Measurements from ENCODE around the gene SETD4. TPM values are rescaled to one million over a fixed set of nuclear protein-coding genes. Genes with fewer than 3 reads are reported as not detected.
A peak's percentile ranks its signal among the peaks of the same experiment; 100 is the strongest.

The SETD4 gene
- total RNA-seq, 1 experiment from 2014 or later: 22.6 TPM

GRCh38 chr21:36029309-36029708, 31.0 kb downstream of the SETD4 start:
- H3K36me3 Mint-ChIP-seq (ENCODE audit: insufficient read depth, unreplicated experiment): peaks cover 9% of the 10 kb centered on the region
- no peak for DNase-seq (ENCODE audit: unreplicated experiment)
- intact Hi-C loops (cut with micrococcal nuclease): loop anchor here (5.0 kb wide), 1 partner anchor 1137 kb away; no protein-coding TSS in a partner anchor
- TF ChIP-seq CTCF (IDR thresholded peaks at IDR 0.05; ENCODE audit: unreplicated experiment): no peak
- ChIA-PET POLR2A (no interaction called here), CTCF (interaction anchor here (0.7 to 2.5 kb wide), 8 partner anchors 15 to 1401 kb away, joined by 3 to 14 read pairs (median 3); no protein-coding TSS in a partner anchor)
- H3K4me1 Mint-ChIP-seq (ENCODE audit: insufficient read depth, unreplicated experiment): peaks cover 7% of the 10 kb centered on the region
- no peaks in the 10 kb centered on the region for H3K9me3 Mint-ChIP-seq (ENCODE audit: unreplicated experiment)
- no peaks in the 10 kb centered on the region for H3K27me3 Mint-ChIP-seq (ENCODE audit: insufficient read depth, unreplicated experiment)
- no TSS peak for BruUV-seq (replicated peaks)
- no peak overlapping the region for H3K27ac Mint-ChIP-seq (ENCODE audit: low read depth, unreplicated experiment)
- no peak overlapping the region for H3K4me3 Mint-ChIP-seq (ENCODE audit: unreplicated experiment)

GRCh38 chr21:36028127-36029069, 31.9 kb downstream of the SETD4 start:
- ChIA-PET CTCF (interaction anchor here (0.5 to 2.5 kb wide), 31 partner anchors 8 to 1400 kb away, joined by 3 to 14 read pairs (median 3); no protein-coding TSS in a partner anchor), POLR2A (interaction anchor here (1.2 kb wide), 1 partner anchor 10 kb away, joined by 3 read pairs; no protein-coding TSS in a partner anchor)
- peak; percentile 70 for DNase-seq (ENCODE audit: unreplicated experiment)
- peak; percentile 93 for TF ChIP-seq CTCF (IDR thresholded peaks at IDR 0.05; ENCODE audit: unreplicated experiment)
- H3K4me3 Mint-ChIP-seq (ENCODE audit: unreplicated experiment): no peak overlapping the region
- H3K27me3 Mint-ChIP-seq (ENCODE audit: insufficient read depth, unreplicated experiment): no peaks in the 10 kb centered on the region
- H3K27ac Mint-ChIP-seq (ENCODE audit: low read depth, unreplicated experiment): no peak overlapping the region
- peaks cover 7% of the 10 kb centered on the region for H3K4me1 Mint-ChIP-seq (ENCODE audit: insufficient read depth, unreplicated experiment)
- intact Hi-C loops (cut with micrococcal nuclease): loop anchor here (1.0 to 5.0 kb wide), 6 partner anchors 84 to 1335 kb away; no protein-coding TSS in a partner anchor
- no peaks in the 10 kb centered on the region for H3K9me3 Mint-ChIP-seq (ENCODE audit: unreplicated experiment)
- peaks cover 2% of the 10 kb centered on the region for H3K36me3 Mint-ChIP-seq (ENCODE audit: insufficient read depth, unreplicated experiment)
- BruUV-seq (replicated peaks): no TSS peak

- DNase-seq (ENCODE audit: unreplicated experiment): no peak
- intact Hi-C loops (cut with micrococcal nuclease): loop anchor here (5.0 kb wide), 1 partner anchor 1135 kb away; no protein-coding TSS in a partner anchor
- POLR2A ChIA-PET: no interaction called here
- CTCF ChIA-PET: interaction anchor here (0.6 to 2.0 kb wide), 21 partner anchors 9 to 1726 kb away, joined by 3 to 14 read pairs (median 4); no protein-coding TSS in a partner anchor
- H3K36me3 Mint-ChIP-seq (ENCODE audit: insufficient read depth, unreplicated experiment): no peaks in the 10 kb centered on the region
- no peak overlapping the region for H3K4me3 Mint-ChIP-seq (ENCODE audit: unreplicated experiment)
- H3K4me1 Mint-ChIP-seq (ENCODE audit: insufficient read depth, unreplicated experiment): peaks cover 7% of the 10 kb centered on the region
- H3K9me3 Mint-ChIP-seq (ENCODE audit: unreplicated experiment): no peaks in the 10 kb centered on the region
- H3K27me3 Mint-ChIP-seq (ENCODE audit: insufficient read depth, unreplicated experiment): no peaks in the 10 kb centered on the region
- no peak for TF ChIP-seq CTCF (IDR thresholded peaks at IDR 0.05; ENCODE audit: unreplicated experiment)
- no TSS peak for BruUV-seq (replicated peaks)
- no peak overlapping the region for H3K27ac Mint-ChIP-seq (ENCODE audit: low read depth, unreplicated experiment)
These were observed 33.0 kb downstream of the SETD4 start for GRCh38 chr21:36027347-36027746.

- Mint-ChIP-seq H3K4me1 (ENCODE audit: insufficient read depth, unreplicated experiment) (peaks cover 7% of the 10 kb centered on the region), H3K27ac (ENCODE audit: low read depth, unreplicated experiment) (no peak overlapping the region), H3K9me3 (ENCODE audit: unreplicated experiment) (no peaks in the 10 kb centered on the region), H3K36me3 (ENCODE audit: insufficient read depth, unreplicated experiment) (no peaks in the 10 kb centered on the region), H3K4me3 (ENCODE audit: unreplicated experiment) (no peak overlapping the region), H3K27me3 (ENCODE audit: insufficient read depth, unreplicated experiment) (no peaks in the 10 kb centered on the region)
- ChIA-PET CTCF (interaction anchor here (0.7 to 0.8 kb wide), 2 partner anchors 11 to 85 kb away, joined by 3 read pairs; no protein-coding TSS in a partner anchor), POLR2A (no interaction called here)
- intact Hi-C loops (cut with micrococcal nuclease): loop anchor here (5.0 kb wide), 1 partner anchor 1132 kb away; no protein-coding TSS in a partner anchor
- no peak for DNase-seq (ENCODE audit: unreplicated experiment)
- no peak for TF ChIP-seq CTCF (IDR thresholded peaks at IDR 0.05; ENCODE audit: unreplicated experiment)
- no TSS peak for BruUV-seq (replicated peaks)
These were observed 35.5 kb downstream of the SETD4 start for GRCh38 chr21:36024782-36025181.
